GM23248 (cell line): Measurements from ENCODE around the gene GABRG3. TPM values are rescaled to one million over a fixed set of nuclear protein-coding genes. Genes with fewer than 3 reads are reported as not detected.
A peak's percentile ranks its signal among the peaks of the same experiment; 100 is the strongest.

Experiments
- DNase-seq: peaks from one replicate; pipeline ENCODE4 v3.0.0-alpha.2; 2015
- H2AFZ ChIP-seq: fragments of 200-600 bp; sonication (generic); 2 replicates; pipeline ENCODE4 v1.6.1; 2016; ENCODE audit warnings: antibody characterized with exemption
- H3F3A ChIP-seq: fragments of 200-600 bp; sonication (generic); 2 replicates; pipeline ENCODE4 v1.6.1; 2016; ENCODE audit warnings: mild to moderate bottlenecking, antibody characterized with exemption, mixed run types; ENCODE audit not compliant: insufficient read depth
- H3K27ac ChIP-seq: fragments of 200-600 bp; sonication (generic); 2 replicates; pipeline ENCODE4 v1.5.1; 2016; ENCODE audit warnings: mild to moderate bottlenecking
- H3K27me3 ChIP-seq: fragments of 200-600 bp; sonication (generic); replicated peaks from 2 replicates; pipeline ENCODE4 v1.6.1; 2016; ENCODE audit warnings: mild to moderate bottlenecking; ENCODE audit not compliant: insufficient read depth
- H3K36me3 ChIP-seq: fragments of 200-600 bp; sonication (generic); 2 replicates; pipeline ENCODE4 v1.6.1; 2016; ENCODE audit warnings: low read depth, mild to moderate bottlenecking
- H3K4me1 ChIP-seq: fragments of 200-600 bp; sonication (generic); 2 replicates; pipeline ENCODE4 v1.6.1; 2016; ENCODE audit warnings: mild to moderate bottlenecking; ENCODE audit not compliant: insufficient read depth
- H3K4me2 ChIP-seq: fragments of 200-600 bp; sonication (generic); one replicate; pipeline ENCODE4 v1.6.1; 2016; ENCODE audit warnings: mild to moderate bottlenecking; ENCODE audit not compliant: unreplicated experiment
- H3K4me3 ChIP-seq: fragments of 200-600 bp; sonication (generic); 2 replicates; pipeline ENCODE4 v1.5.1; 2016; ENCODE audit warnings: mild to moderate bottlenecking
- H3K79me2 ChIP-seq: fragments of 200-600 bp; sonication (generic); 2 replicates; pipeline ENCODE4 v1.6.1; 2016; ENCODE audit warnings: mild to moderate bottlenecking; ENCODE audit not compliant: insufficient read depth
- H3K9ac ChIP-seq: fragments of 200-600 bp; sonication (generic); 2 replicates; pipeline ENCODE4 v1.6.1; 2016; ENCODE audit warnings: mild to moderate bottlenecking
- H3K9me2 ChIP-seq: fragments of 200-600 bp; sonication (generic); 2 replicates; pipeline ENCODE4 v1.6.1; 2016; ENCODE audit warnings: mixed run types, mild to moderate bottlenecking, moderate library complexity; ENCODE audit not compliant: insufficient read depth
- H3K9me3 ChIP-seq: fragments of 200-600 bp; sonication (generic); one replicate; pipeline ENCODE4 v1.6.1; 2017; ENCODE audit warnings: low read depth
- H4K20me1 ChIP-seq: fragments of 200-600 bp; sonication (generic); 2 replicates; pipeline ENCODE4 v1.6.0; 2016; ENCODE audit not compliant: insufficient read depth
- EZH2 ChIP-seq: fragments of 200-600 bp; sonication (generic); IDR thresholded peaks from 2 replicates; pipeline ENCODE4 v1.6.1; 2018; ENCODE audit warnings: antibody characterized with exemption, mild to moderate bottlenecking; ENCODE audit not compliant: insufficient read depth, poor library complexity, severe bottlenecking
- EZH2phosphoT487 ChIP-seq: fragments of 200-600 bp; sonication (generic); IDR thresholded peaks from 2 replicates; pipeline ENCODE4 v1.6.1; 2018; ENCODE audit warnings: antibody characterized with exemption, moderate library complexity, mild to moderate bottlenecking, low read depth; ENCODE audit not compliant: insufficient read depth
- WGBS, 2 experiments: methylation state at CpG; one replicate each; pipeline ENCODE4 v1.1.6; 2015 to 2017; ENCODE audit warnings: low lambda C conversion rate in 2 of 2, low coverage in 1 of 2; ENCODE audit errors: missing lambda C conversion rate in 2 of 2; 5-methylcytosine and 5-hydroxymethylcytosine counted together
- in situ Hi-C: fragments of 300-500 bp; cut with MboI; formaldehyde crosslinking; loops from 2 replicates; pipeline ENCODE4 v1.15.0; 2020
- polyA plus RNA-seq: library from polyadenylated mRNA; unstranded; fragments of >200 nt; fragmentation: Nextera tagmentation; extraction: Ambion mirVana; gene quantifications from 2 replicates; pipeline ENCODE4 v1.2.1, GENCODE V29; 2016
- total RNA-seq: library from RNA; depleted of rRNA; stranded (reverse); fragments of >200 nt; shearing (Covaris generic); gene quantifications from 2 replicates; pipeline ENCODE4 v1.2.3, GENCODE V29; 2014

GABRG3 gene
- total and polyA plus RNA-seq, 2 experiments from 2014 or later, result not detected

DNA sequence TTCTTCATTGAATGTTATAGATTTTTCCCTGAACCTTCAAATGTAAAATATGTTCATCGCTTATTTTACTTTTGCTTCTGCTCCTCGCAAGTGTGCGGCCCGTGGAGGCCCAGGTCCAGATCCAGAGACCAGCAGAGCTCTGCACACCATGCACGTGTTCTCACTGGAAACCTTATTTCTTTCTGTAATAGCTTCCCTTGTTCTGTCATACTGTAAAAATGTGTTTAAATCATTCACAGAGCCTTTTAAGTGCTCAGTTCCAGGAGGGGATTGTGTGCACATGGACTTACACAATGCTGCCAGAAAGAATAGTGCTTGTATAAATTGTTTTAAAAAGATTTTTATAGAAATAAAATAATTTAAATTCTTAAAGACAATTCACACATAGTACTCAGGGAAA lies 359.3 kb downstream of the GABRG3 start:
- no peaks in the 10 kb centered on the region for H4K20me1 ChIP-seq
- 12 to 28% methylated on average over 5 of the region's 5 CpGs for WGBS, 2 experiments

DNA sequence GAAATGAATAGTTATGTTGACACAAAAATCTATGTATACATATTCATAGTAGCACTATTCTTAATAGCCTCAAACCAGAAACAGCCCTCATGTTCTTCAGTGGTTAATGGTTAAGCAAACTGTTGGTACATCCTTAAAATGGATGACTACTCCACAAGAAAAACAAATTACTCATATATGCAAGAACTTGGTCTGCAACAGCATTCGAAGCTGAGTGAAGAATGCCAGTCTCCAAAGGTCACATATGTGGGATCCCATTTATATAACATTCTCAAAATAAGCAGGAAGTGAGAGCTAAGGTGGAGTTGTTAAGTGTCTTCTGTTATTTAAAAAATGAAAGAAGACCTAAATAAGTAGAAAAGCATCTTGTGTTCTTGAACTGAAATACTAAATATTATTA lies 365.7 kb downstream of the GABRG3 start:
- no peaks in the 10 kb centered on the region for H4K20me1 ChIP-seq
- no peak overlapping the region for H3K27ac ChIP-seq
- no peaks in the 10 kb centered on the region for H3K36me3 ChIP-seq
- no peak overlapping the region for H3K4me3 ChIP-seq
- H3F3A ChIP-seq, result no peaks in the 10 kb centered on the region
- no peaks in the 10 kb centered on the region for H3K79me2 ChIP-seq
- DNase-seq, result peak; percentile 20
- no peak overlapping the region for H3K4me2 ChIP-seq
- H2AFZ ChIP-seq, result no peak overlapping the region
- H3K27me3 ChIP-seq, result no peaks in the 10 kb centered on the region
- H3K9me2 ChIP-seq, result no peaks in the 10 kb centered on the region
- WGBS, 2 experiments, result 0 to 4% methylated on average over 1 of the region's 1 CpG
- in situ Hi-C loops, result no loop called here
- no peaks in the 10 kb centered on the region for H3K4me1 ChIP-seq
- no peaks in the 10 kb centered on the region for H3K9me3 ChIP-seq
- H3K9ac ChIP-seq, result no peak overlapping the region
- TF ChIP-seq EZH2 (no peak), EZH2phosphoT487 (no peak)

More for the DNA sequence above, 359.3 kb downstream of the GABRG3 start:
- no peak for DNase-seq
- H3K27ac ChIP-seq, result no peak overlapping the region
- no peak overlapping the region for H3K4me2 ChIP-seq
- no peaks in the 10 kb centered on the region for H3K79me2 ChIP-seq
- H3K36me3 ChIP-seq, result no peaks in the 10 kb centered on the region
- in situ Hi-C loops, result no loop called here
- H3K9me2 ChIP-seq, result no peaks in the 10 kb centered on the region
- H3K27me3 ChIP-seq, result no peaks in the 10 kb centered on the region
- no peak overlapping the region for H3K4me3 ChIP-seq
- no peak overlapping the region for H3K9ac ChIP-seq
- H3F3A ChIP-seq, result no peaks in the 10 kb centered on the region
- no peak overlapping the region for H2AFZ ChIP-seq
- no peaks in the 10 kb centered on the region for H3K9me3 ChIP-seq
- TF ChIP-seq EZH2 (no peak), EZH2phosphoT487 (no peak)
- no peaks in the 10 kb centered on the region for H3K4me1 ChIP-seq

DNA sequence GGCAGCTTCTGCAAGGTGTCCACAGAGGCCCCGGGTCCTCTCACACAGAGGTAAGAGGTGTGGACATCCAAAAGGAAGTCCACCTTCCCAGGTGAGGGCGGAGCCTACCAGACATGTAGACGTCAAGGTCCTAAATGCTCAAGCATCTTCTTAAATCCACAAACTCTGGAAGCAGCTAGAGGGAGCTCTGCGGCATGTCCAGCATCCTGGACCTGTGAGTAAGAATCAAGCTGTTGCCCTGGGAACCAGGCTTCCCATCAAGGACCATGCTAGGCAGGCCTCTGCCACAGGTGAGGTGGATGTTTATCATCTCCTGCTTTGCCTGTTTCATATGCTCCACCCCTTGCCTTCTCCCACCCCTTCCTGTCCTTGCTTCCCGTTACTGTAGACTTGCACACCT lies 368.2 kb downstream of the GABRG3 start:
- Histone ChIP-seq H3F3A (no peaks in the 10 kb centered on the region), H3K9me2 (no peaks in the 10 kb centered on the region), H3K4me1 (no peaks in the 10 kb centered on the region), H3K27ac (no peak overlapping the region), H3K27me3 (no peaks in the 10 kb centered on the region), H3K9ac (no peak overlapping the region), H3K36me3 (no peaks in the 10 kb centered on the region), H3K4me2 (no peak overlapping the region), H3K79me2 (no peaks in the 10 kb centered on the region), H3K9me3 (no peaks in the 10 kb centered on the region), H2AFZ (no peak overlapping the region), H4K20me1 (no peaks in the 10 kb centered on the region), H3K4me3 (no peak overlapping the region)
- in situ Hi-C loops, result no loop called here
- DNase-seq, result no peak
- 39 to 43% methylated on average over 5 of the region's 5 CpGs for WGBS, 2 experiments
- no peak for TF ChIP-seq EZH2
- no peak for TF ChIP-seq EZH2phosphoT487

- Histone ChIP-seq H4K20me1 (no peaks in the 10 kb centered on the region), H3K9ac (no peak overlapping the region), H2AFZ (no peak overlapping the region), H3K27ac (no peak overlapping the region), H3K4me3 (no peak overlapping the region), H3K27me3 (no peaks in the 10 kb centered on the region), H3K36me3 (no peaks in the 10 kb centered on the region), H3K4me1 (no peaks in the 10 kb centered on the region), H3K4me2 (no peak overlapping the region), H3K79me2 (no peaks in the 10 kb centered on the region), H3K9me2 (no peaks in the 10 kb centered on the region), H3F3A (no peaks in the 10 kb centered on the region), H3K9me3 (no peaks in the 10 kb centered on the region)
- peak; percentile 7 for DNase-seq
- 27 to 30% methylated on average over 7 of the region's 7 CpGs for WGBS, 2 experiments
- TF ChIP-seq EZH2phosphoT487 (no peak), EZH2 (no peak)
- in situ Hi-C loops, result no loop called here
Measured at GRCh38 chr15:27341780-27342343, 370.9 kb downstream of the GABRG3 start.

GRCh38 chr15:27342991-27343390 lies 372.0 kb downstream of the GABRG3 start:
- no peaks in the 10 kb centered on the region for H3K36me3 ChIP-seq
- in situ Hi-C loops, result no loop called here

More at GRCh38 chr15:27342991-27343390, 372.0 kb downstream of the GABRG3 start:
- WGBS, 2 experiments, result 32 to 33% methylated on average over 8 of the region's 8 CpGs
- no peaks in the 10 kb centered on the region for H3K79me2 ChIP-seq
- DNase-seq, result no peak
- H3F3A ChIP-seq, result no peaks in the 10 kb centered on the region
- no peaks in the 10 kb centered on the region for H3K4me1 ChIP-seq
- no peaks in the 10 kb centered on the region for H3K9me3 ChIP-seq
- no peak overlapping the region for H3K27ac ChIP-seq
- H3K27me3 ChIP-seq, result no peaks in the 10 kb centered on the region
- TF ChIP-seq EZH2, result no peak
- TF ChIP-seq EZH2phosphoT487, result no peak
- H2AFZ ChIP-seq, result no peak overlapping the region
- no peaks in the 10 kb centered on the region for H4K20me1 ChIP-seq
- H3K4me3 ChIP-seq, result no peak overlapping the region
- no peak overlapping the region for H3K9ac ChIP-seq
- no peak overlapping the region for H3K4me2 ChIP-seq
- no peaks in the 10 kb centered on the region for H3K9me2 ChIP-seq
